NB4 (cell line): ENCODE measurements around the gene DUOXA2.
"Not testable (repeated sequence)": the region's sequence is repeated elsewhere in the genome, so short reads cannot be mapped to it uniquely, and the experiment has no call there.

Source experiments
- CTCF ChIP-seq: IDR thresholded peaks from one replicate; pipeline ENCODE4 v1.5.1; 2012; ENCODE audit warnings: low read depth, low read length
- MYC ChIP-seq: IDR thresholded peaks from 2 replicates; pipeline ENCODE4 v1.6.1; 2011; ENCODE audit warnings: low read depth, low read length
- POLR2A ChIP-seq: IDR thresholded peaks from 2 replicates; pipeline ENCODE4 v1.6.1; 2011; ENCODE audit warnings: mild to moderate bottlenecking; ENCODE audit not compliant: insufficient read length; ENCODE audit errors: extremely low read depth
- TF ChIP-seq, protein P1 (sequence below): IDR thresholded peaks from 2 replicates; pipeline ENCODE4 v1.6.1; 2011; ENCODE audit warnings: low read depth, low read length

GRCh38 chr15:45104170-45104569, 10.0 kb upstream of the DUOXA2 start:
- not testable (repeated sequence) for TF ChIP-seq CTCF, POLR2A, MYC
- TF ChIP-seq, protein P1, sequence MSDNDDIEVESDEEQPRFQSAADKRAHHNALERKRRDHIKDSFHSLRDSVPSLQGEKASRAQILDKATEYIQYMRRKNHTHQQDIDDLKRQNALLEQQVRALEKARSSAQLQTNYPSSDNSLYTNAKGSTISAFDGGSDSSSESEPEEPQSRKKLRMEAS = not testable (repeated sequence)
